ENCODE measurements around the gene EEF2. TPM values are rescaled to one million over a fixed set of nuclear protein-coding genes. Genes with fewer than 3 reads are reported as not detected.

EEF2 gene
- total RNA-seq, 2 donors from 2014 or later = 1,974 to 1,998 TPM

DNA sequence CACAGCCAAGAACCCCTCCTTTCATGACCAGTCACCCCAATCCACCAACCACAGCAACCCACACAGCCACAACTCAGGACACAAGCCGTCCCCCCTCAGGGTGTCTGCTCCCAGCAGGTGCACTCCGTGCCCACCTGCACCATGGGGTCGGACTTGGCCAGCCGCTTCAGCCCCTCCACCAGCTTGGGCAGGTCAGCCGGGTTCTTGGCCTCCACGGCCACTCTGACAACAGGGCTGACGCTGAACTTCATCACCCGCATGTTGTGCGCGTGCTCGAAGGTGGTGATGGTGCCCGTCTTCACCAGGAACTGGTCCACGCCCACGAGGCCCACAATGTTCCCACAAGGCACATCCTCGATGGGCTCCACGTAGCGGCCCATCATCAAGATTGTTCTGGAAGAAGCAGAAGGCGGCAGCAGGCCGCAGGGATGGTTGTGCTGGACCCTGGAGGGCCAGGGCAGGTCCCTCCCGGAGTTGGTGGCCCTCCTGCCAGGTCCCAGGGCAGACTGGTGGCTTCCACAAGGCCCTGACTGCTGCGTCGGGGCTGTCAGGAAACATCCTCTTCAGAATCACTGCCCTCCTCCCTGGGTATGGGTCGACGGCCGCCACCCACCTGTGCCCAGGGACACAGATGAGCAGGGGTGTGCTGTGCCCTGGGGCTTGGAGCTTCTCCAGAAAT, 5.5 kb downstream of the EEF2 start:
- no peaks in the 10 kb centered on the region for H3K27me3 ChIP-seq (replicated peaks; ENCODE audit: insufficient read depth)
- peaks cover 6% of the 10 kb centered on the region for H3K4me1 ChIP-seq (replicated peaks)
- intact Hi-C loops (cut with DNase I) = loop anchor here (5.0 kb wide), 1 partner anchor 202 kb away; the partner anchor contains the start of genes ANKRD24 and SIRT6
- WGBS = 86% methylated on average over 22 of the region's 25 CpGs
- H3K36me3 ChIP-seq = peaks cover 70 to 79% of the 10 kb centered on the region in 2 donors
- H3K27ac ChIP-seq = no peak overlapping the region
- H3K9me3 ChIP-seq = no peaks in the 10 kb centered on the region
- no peak overlapping the region for H3K4me3 ChIP-seq
- TF ChIP-seq, protein P1, sequence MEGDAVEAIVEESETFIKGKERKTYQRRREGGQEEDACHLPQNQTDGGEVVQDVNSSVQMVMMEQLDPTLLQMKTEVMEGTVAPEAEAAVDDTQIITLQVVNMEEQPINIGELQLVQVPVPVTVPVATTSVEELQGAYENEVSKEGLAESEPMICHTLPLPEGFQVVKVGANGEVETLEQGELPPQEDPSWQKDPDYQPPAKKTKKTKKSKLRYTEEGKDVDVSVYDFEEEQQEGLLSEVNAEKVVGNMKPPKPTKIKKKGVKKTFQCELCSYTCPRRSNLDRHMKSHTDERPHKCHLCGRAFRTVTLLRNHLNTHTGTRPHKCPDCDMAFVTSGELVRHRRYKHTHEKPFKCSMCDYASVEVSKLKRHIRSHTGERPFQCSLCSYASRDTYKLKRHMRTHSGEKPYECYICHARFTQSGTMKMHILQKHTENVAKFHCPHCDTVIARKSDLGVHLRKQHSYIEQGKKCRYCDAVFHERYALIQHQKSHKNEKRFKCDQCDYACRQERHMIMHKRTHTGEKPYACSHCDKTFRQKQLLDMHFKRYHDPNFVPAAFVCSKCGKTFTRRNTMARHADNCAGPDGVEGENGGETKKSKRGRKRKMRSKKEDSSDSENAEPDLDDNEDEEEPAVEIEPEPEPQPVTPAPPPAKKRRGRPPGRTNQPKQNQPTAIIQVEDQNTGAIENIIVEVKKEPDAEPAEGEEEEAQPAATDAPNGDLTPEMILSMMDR (IDR thresholded peaks at IDR 0.05) = no peak
- TF ChIP-seq POLR2A (IDR thresholded peaks at IDR 0.05) (no peak), POLR2AphosphoS5 (IDR thresholded peaks at IDR 0.05) (no peak)
- no peak for DNase-seq (ENCODE audit: low spot score)

DNA sequence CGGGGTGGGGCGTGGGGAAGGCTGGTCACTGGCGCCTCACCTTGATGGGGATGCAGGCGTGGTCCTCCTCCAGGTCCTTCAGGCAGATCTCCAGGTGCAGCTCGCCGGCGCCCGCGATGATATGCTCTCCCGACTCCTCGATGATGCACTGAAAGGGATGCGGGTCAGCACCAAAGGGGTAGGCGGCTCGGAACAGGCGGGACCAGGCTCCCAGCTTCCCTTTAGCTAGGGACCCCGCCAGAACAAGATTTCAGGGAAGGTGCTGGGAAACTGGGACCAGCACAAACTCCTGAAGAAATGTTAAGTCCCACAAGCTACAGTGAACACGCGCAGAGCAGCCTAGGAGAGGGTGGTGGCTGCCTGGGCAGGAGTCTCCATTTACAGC, 6.0 kb downstream of the EEF2 start:
- Histone ChIP-seq H3K27ac (no peak overlapping the region), H3K4me1 (replicated peaks) (peaks cover 6% of the 10 kb centered on the region), H3K4me3 (no peak overlapping the region), H3K36me3 (peaks cover 70 to 79% of the 10 kb centered on the region in 2 donors), H3K9me3 (no peaks in the 10 kb centered on the region), H3K27me3 (replicated peaks; ENCODE audit: insufficient read depth) (no peaks in the 10 kb centered on the region)
- no peak for TF ChIP-seq POLR2AphosphoS5 (IDR thresholded peaks at IDR 0.05)
- TF ChIP-seq, protein P1 (IDR thresholded peaks at IDR 0.05) = no peak
- TF ChIP-seq POLR2A (IDR thresholded peaks at IDR 0.05) = no peak
- intact Hi-C loops (cut with DNase I) = no loop called here
- DNase-seq (ENCODE audit: low spot score) = no peak
- 91% methylated on average over 18 of the region's 18 CpGs for WGBS

DNA sequence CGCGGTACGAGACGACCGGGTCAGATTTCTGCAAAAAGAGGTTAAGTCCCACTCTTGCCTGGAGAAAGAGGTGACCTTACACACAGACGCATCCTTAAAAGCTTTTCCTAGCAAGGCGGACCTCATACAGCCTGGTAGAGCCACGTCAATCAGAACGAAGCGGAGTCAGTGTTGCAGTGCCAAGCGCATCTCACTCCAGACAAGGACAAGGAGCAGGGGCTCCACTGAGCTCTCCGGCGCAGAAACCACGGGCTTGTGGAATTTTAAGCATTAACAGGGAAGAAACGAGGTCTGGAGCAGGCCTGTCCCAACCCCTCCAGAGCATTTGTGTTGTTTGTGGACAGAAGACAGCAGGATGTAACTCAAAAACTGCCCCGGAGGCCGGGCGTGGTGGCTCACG, 7.1 kb downstream of the EEF2 start:
- intact Hi-C loops (cut with DNase I) = no loop called here

DNA sequence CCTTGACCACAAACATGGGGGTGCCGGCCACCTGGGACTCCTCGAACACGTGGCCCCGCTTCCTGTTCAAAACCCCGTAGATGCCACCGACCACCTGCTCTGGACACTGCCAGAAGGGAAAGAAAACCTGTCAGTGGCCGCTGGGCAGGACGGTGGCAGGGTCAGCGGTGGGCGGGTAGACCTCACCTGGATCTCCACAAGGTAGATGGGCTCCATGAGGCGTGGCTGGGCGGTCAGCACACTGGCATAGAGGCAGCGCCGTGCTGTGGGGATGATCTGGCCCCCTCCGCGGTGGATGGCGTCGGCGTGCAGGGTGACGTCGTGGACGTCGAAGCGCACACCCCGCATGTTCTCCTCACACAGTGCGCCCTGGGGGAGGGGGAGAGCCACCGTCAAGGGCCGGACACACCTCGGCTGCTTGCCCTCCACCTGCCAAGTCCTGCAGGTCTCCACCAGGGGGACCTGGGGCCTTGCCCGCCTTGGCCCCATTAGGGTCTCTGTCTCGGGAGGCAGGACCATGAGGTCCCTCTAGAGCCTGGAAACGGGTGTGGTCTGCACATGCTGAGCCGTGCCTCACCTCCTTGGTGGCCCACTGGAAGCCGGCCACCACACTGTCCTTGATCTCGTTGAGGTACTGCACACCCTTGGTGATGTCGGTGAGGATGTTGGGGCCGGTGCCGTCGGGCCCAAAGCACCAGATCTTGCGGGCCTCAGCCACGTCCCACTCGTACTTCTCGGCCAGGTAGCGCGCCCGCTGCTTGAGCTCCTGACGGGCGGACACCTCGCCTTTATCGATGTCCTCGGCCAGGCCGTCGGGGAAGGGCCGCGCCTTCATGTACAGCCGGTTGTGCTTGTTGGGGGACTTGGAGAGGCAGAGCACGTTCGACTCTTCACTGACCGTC, 7.8 kb downstream of the EEF2 start:
- 88% methylated on average over 59 of the region's 59 CpGs for WGBS
- H3K27me3 ChIP-seq (replicated peaks; ENCODE audit: insufficient read depth) = no peaks in the 10 kb centered on the region
- intact Hi-C loops (cut with DNase I) = no loop called here
- TF ChIP-seq, protein P1 (IDR thresholded peaks at IDR 0.05) = no peak
- TF ChIP-seq POLR2A (IDR thresholded peaks at IDR 0.05) = no peak
- TF ChIP-seq POLR2AphosphoS5 (IDR thresholded peaks at IDR 0.05) = no peak
- H3K4me3 ChIP-seq = no peak overlapping the region
- no peaks in the 10 kb centered on the region for H3K9me3 ChIP-seq
- DNase-seq (ENCODE audit: low spot score) = no peak
- no peaks in the 10 kb centered on the region for H3K4me1 ChIP-seq (replicated peaks)
- no peak overlapping the region for H3K27ac ChIP-seq
- H3K36me3 ChIP-seq = peaks cover 60 to 66% of the 10 kb centered on the region in 2 donors

More for the DNA sequence above, 7.1 kb downstream of the EEF2 start:
- no peaks in the 10 kb centered on the region for H3K4me1 ChIP-seq (replicated peaks)
- no peaks in the 10 kb centered on the region for H3K9me3 ChIP-seq
- no peak overlapping the region for H3K27ac ChIP-seq
- no peaks in the 10 kb centered on the region for H3K27me3 ChIP-seq (replicated peaks; ENCODE audit: insufficient read depth)
- DNase-seq (ENCODE audit: low spot score) = no peak
- no peak overlapping the region for H3K4me3 ChIP-seq
- no peak for TF ChIP-seq POLR2AphosphoS5 (IDR thresholded peaks at IDR 0.05)
- 91% methylated on average over 19 of the region's 19 CpGs for WGBS
- peaks cover 66 to 72% of the 10 kb centered on the region in 2 donors for H3K36me3 ChIP-seq

DNA sequence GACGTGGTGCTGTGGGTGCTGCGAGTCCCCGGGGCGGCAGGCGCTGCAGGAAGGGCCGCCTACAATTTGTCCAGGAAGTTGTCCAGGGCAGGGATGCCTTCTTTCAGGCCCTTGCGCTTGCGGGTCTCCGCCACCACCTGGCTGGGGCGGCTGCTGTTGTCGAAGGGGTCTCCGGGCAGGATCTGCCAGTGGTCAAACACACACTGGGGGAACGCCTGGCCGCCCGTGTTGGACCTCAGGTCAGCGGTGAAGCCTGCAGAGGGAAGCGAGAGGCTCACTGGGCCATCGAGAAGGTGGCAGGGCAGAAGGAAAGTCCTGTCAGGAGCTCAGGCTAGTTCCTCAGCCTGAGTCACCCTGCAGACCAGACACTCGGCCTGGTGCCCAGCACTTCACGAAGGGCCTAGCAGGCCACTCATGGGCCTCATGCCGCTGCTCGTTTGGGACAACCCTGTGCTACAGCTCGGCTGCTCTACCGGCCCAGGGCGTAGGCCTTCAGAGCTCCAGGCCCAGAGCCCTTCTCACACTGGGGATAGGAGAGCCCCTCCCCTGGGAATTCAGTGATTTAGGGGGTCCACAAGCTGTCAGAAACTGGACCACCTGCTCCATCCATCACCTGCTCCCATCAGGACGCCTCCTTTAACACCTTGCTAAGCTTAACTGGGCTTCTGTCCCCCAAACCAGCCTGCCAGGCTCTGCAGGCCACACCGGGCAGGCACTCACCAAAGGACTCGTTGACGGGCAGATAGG, 8.6 kb downstream of the EEF2 start:
- intact Hi-C loops (cut with DNase I) = no loop called here
- DNase-seq (ENCODE audit: low spot score) = no peak

More for the DNA sequence above, 8.6 kb downstream of the EEF2 start:
- Histone ChIP-seq H3K9me3 (no peaks in the 10 kb centered on the region), H3K27me3 (replicated peaks; ENCODE audit: insufficient read depth) (no peaks in the 10 kb centered on the region), H3K4me1 (replicated peaks) (no peaks in the 10 kb centered on the region), H3K36me3 (peaks cover 51 to 57% of the 10 kb centered on the region in 2 donors), H3K4me3 (no peak overlapping the region), H3K27ac (no peak overlapping the region)
- TF ChIP-seq POLR2AphosphoS5 (IDR thresholded peaks at IDR 0.05) = no peak
- TF ChIP-seq, protein P1 (IDR thresholded peaks at IDR 0.05) = no peak
- 80% methylated on average over 29 of the region's 29 CpGs for WGBS
